Renal cortex interstitium (tissue), 11 donors: ENCODE measurements around the gene MS4A4A. TPM values are rescaled to one million over a fixed set of nuclear protein-coding genes. Genes with fewer than 3 reads are reported as not detected.
"Not testable (repeated sequence)": the region's sequence is repeated elsewhere in the genome, so short reads cannot be mapped to it uniquely, and the experiment has no call there.

Experiments used
- DNase-seq, 11 donors: peaks; one replicate each; pipeline ENCODE4 v3.0.0-alpha.2; 2013; ENCODE audit warnings: low read depth in 9 of 11, low spot score in 4 of 11; ENCODE audit errors: extremely low read depth in 1 of 11
- polyA plus RNA-seq, 3 donors: library from polyadenylated mRNA; unstranded; fragments of 120-200 nt; gene quantifications; one replicate each; pipeline ENCODE4 v1.2.1, GENCODE V29; 2013; ENCODE audit not compliant: insufficient read length in 3 of 3

Gene MS4A4A
- polyA plus RNA-seq, 3 donors: 7.5 to 10.1 (median 8.0) TPM

GRCh38 chr11:60285411-60286126 is 5.1 kb downstream of the MS4A4A start:
- not testable (repeated sequence) for DNase-seq

GRCh38 chr11:60288531-60288930 is 8.1 kb downstream of the MS4A4A start:
- no peak for DNase-seq

- no peak for DNase-seq
Measured at GRCh38 chr11:60292145-60292544, 11.7 kb downstream of the MS4A4A start.

GRCh38 chr11:60301178-60301577 is 20.7 kb downstream of the MS4A4A start:
- no peak for DNase-seq

GRCh38 chr11:60301884-60302283 is 21.4 kb downstream of the MS4A4A start:
- not testable (repeated sequence) for DNase-seq

- DNase-seq: no peak
Measured at GRCh38 chr11:60303661-60304060, 23.2 kb downstream of the MS4A4A start.

GRCh38 chr11:60305906-60306619 is 25.6 kb downstream of the MS4A4A start:
- DNase-seq: no peak

- no peak for DNase-seq
Measured at GRCh38 chr11:60307507-60308195, 27.2 kb downstream of the MS4A4A start.

- no peak for DNase-seq
Measured at GRCh38 chr11:60310407-60310998, 30.0 kb downstream of the MS4A4A start.

- DNase-seq: no peak
Measured at GRCh38 chr11:60314635-60315321, 34.3 kb downstream of the MS4A4A start.

- DNase-seq: no peak
Measured at GRCh38 chr11:60315871-60316270, 35.4 kb downstream of the MS4A4A start.

GRCh38 chr11:60316317-60316716 is 35.9 kb downstream of the MS4A4A start:
- DNase-seq: no peak

- DNase-seq: no peak
Measured at GRCh38 chr11:60318726-60319125, 38.3 kb downstream of the MS4A4A start.

GRCh38 chr11:60321051-60321450 is 40.6 kb downstream of the MS4A4A start:
- no peak for DNase-seq

- no peak for DNase-seq
Measured at GRCh38 chr11:60326955-60327354, 46.5 kb downstream of the MS4A4A start, which contains the start of gene MS4A6E. Gene MS4A6E, plus strand, starts transcription at chr11:60327255. Its CDS starts 7,641 bp downstream, at chr11:60334896.

- no peak for DNase-seq
Measured at GRCh38 chr11:60328460-60328859, 48.0 kb downstream of the MS4A4A start.

- DNase-seq: no peak
Measured at GRCh38 chr11:60332846-60333245, 52.4 kb downstream of the MS4A4A start.

- DNase-seq: peak in 10 of 11 donors; percentile 13 to 29 (median 22)
Measured at GRCh38 chr11:60334005-60334620, 53.6 kb downstream of the MS4A4A start.
